Measurements from ENCODE around the gene RRAD.

DNA sequence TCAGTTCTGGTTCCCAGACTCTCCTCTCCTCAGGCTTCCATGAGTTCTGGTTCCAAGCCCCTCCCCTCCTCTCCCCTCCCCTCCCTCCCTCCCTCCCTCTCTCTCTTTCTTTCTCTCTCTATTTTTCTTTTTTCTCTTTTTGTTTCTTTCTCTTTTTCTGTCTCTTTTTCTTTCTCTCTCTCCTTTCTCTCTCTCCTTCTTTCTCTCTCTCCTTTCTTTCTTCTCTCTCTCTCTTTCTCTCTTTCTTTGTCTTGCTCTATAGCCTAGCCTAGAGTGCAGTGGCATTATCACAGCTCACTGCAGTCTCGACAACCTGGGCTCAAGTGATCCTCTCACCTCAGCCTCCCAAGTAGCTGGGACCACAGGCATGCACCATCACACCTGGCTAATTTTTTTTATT, 34.9 kb upstream of the RRAD start:
- TF ChIP-seq, protein P1, sequence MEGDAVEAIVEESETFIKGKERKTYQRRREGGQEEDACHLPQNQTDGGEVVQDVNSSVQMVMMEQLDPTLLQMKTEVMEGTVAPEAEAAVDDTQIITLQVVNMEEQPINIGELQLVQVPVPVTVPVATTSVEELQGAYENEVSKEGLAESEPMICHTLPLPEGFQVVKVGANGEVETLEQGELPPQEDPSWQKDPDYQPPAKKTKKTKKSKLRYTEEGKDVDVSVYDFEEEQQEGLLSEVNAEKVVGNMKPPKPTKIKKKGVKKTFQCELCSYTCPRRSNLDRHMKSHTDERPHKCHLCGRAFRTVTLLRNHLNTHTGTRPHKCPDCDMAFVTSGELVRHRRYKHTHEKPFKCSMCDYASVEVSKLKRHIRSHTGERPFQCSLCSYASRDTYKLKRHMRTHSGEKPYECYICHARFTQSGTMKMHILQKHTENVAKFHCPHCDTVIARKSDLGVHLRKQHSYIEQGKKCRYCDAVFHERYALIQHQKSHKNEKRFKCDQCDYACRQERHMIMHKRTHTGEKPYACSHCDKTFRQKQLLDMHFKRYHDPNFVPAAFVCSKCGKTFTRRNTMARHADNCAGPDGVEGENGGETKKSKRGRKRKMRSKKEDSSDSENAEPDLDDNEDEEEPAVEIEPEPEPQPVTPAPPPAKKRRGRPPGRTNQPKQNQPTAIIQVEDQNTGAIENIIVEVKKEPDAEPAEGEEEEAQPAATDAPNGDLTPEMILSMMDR (IDR thresholded peaks at IDR 0.05; ENCODE audit: borderline replicate concordance, extremely low read depth, low read length, poor library complexity, severe bottlenecking) = no peak
- no peak for TF ChIP-seq EZH2 (IDR thresholded peaks at IDR 0.05; ENCODE audit: borderline replicate concordance, low read depth, low read length, severe bottlenecking)
